ENCODE results near the gene TRAPPC3L.

DNA sequence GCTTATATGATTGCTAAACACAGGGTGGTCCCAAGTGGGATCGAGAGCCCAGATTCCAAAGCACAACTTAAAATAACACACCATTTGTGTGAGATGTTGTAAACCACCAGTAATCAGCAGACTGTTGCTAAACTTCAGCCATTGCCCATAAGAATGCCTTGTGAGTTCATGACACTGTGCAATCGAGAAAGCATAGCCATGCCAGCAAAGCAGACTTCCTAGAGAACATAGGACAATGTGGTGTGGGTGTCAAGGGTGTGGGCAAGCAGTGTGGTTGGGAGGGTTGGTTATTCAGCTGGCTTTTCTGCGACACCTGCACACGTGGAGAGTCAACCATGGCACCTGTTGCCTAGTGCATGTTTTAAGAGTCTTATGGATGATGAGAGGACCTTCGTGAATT is 100.4 kb downstream of the TRAPPC3L start:
- no peak for TF ChIP-seq POLR2A (IDR thresholded peaks at IDR 0.05; ENCODE audit: low read depth, low read length)
- no peak for TF ChIP-seq TAF1 (IDR thresholded peaks at IDR 0.05; ENCODE audit: borderline replicate concordance, low read depth, low read length)
